RKO (cell line): ENCODE data around the gene ARID4B.
"Not testable (repeated sequence)": the region's sequence is repeated elsewhere in the genome, so short reads cannot be mapped to it uniquely, and the experiment has no call there.

ENCODE experiments used
- DNase-seq: peaks from one replicate; pipeline ENCODE4 v3.0.0-alpha.2; 2016; ENCODE audit warnings: low spot score

The ARID4B gene

GRCh38 chr1:235268379-235269125 lies 59.4 kb downstream of the ARID4B start:
- DNase-seq: no peak

DNA sequence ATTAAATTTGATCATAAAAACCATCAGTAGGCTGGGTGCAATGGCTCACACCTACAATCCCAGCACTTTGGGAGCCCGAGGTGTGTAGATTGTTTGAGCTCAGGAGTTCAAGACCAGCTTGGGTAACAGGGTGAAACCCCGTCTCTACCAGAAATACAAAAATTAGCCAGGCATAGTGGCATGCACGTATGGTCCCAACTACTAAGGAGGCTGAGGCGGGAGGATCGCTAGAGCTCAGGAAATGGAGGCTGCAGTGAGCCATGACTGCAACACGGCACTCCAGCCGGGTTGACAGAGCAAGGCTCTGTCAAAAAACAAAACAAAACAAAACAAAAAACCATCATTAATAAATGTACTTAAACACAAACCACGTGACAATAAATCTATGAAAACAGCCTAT lies 61.0 kb downstream of the ARID4B start:
- no peak for DNase-seq

DNA sequence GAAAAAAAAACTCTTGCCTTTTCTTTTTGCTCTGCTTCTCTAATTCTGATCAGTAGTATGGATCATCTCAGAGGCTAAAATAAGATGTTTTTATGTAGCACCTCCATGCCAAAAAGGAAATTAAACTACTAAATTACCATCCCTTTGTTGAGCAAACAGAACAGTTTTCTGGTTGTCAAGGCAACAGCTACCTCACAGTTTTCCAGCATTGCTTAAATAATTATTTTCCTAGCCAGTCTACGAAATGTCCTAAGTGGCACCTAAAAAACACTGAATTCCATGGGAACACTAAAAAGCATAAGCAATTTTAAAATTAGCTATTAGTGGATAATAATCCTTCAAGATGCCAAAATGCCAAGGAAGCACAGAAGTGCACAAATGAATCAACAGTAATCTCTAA lies 61.7 kb downstream of the ARID4B start:
- DNase-seq: no peak

DNA sequence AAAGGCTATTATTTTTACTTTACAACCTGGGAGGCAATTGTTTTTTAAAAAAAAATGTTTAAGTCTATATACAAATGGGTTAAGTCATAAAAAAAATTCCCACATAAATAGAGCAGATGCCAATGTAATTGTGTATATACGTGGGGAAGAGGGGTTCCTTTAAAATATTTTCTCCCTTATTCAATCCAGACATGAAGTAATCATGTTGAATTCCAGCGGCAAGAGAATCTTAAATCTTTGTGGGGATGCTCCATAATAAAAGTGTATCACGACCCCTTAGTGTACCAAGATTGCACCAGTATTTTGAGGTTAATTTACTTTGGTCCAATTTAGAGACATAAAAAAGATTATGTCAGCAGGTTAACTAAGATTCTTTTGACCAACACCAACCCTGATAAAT lies 62.1 kb downstream of the ARID4B start:
- DNase-seq: no peak

DNA sequence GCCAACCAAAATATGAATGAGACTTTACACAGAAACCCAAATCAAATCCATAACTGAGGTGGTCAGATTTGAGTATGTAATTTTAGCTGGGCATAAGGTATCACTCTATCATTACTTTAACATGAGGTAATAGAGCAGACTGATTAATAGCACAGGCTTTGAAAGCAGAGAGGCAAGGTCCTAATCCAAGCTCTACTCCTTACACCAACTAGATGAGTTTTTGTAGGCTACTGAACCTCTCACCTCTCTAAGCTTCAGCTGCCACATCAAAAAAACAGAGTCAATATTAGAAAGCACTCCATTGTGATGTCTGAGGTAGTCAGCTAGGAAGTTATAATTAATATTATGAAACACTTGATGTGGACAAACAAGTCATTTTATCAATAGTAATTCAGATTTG lies 63.7 kb downstream of the ARID4B start:
- DNase-seq: no peak

GRCh38 chr1:235262539-235262938 lies 65.4 kb downstream of the ARID4B start:
- DNase-seq: no peak

GRCh38 chr1:235261243-235261642 lies 66.7 kb downstream of the ARID4B start:
- DNase-seq: no peak

GRCh38 chr1:235259133-235259778 lies 68.7 kb downstream of the ARID4B start:
- DNase-seq: no peak

- DNase-seq: not testable (repeated sequence)
Observed at GRCh38 chr1:235258068-235258467, 69.9 kb downstream of the ARID4B start.

GRCh38 chr1:235254721-235255120 lies 73.3 kb downstream of the ARID4B start:
- no peak for DNase-seq

DNA sequence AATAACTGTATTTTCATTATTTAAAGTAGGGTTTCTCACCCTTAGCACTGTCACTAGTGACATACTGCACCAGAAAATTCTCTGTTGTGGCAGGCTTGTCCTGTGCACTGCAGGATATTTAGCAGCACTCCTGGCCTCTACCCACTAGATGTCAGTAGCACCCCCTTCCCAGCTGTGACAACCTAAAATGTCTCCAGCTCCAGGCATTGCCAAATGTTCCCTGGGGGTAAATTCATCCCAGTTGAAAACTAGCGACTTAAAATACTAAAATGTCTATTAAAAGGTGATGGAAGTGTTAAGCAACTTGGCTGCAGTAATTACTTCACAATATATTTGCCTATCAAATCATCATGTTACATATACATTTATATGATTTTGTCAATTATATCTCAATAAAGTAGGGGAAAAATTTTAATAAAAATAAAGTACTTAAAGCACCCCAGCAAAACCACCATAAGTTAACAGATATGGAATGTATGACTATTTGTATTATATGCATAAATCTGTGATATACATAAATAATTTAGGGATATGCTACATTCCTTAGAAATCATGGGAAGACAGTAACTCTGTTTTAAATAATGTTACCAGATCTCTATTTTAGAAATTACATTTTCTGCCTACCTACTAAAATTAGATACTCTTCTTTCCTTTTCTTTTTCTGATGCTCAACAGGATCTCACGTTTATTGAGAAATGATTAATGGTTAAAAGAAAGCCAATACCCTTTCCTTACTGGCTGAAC lies 74.6 kb downstream of the ARID4B start:
- peak; percentile 85 for DNase-seq

- no peak for DNase-seq
Observed at GRCh38 chr1:235250430-235250829, 77.5 kb downstream of the ARID4B start.

- no peak for DNase-seq
Observed at GRCh38 chr1:235246022-235246948, 81.7 kb downstream of the ARID4B start.

DNA sequence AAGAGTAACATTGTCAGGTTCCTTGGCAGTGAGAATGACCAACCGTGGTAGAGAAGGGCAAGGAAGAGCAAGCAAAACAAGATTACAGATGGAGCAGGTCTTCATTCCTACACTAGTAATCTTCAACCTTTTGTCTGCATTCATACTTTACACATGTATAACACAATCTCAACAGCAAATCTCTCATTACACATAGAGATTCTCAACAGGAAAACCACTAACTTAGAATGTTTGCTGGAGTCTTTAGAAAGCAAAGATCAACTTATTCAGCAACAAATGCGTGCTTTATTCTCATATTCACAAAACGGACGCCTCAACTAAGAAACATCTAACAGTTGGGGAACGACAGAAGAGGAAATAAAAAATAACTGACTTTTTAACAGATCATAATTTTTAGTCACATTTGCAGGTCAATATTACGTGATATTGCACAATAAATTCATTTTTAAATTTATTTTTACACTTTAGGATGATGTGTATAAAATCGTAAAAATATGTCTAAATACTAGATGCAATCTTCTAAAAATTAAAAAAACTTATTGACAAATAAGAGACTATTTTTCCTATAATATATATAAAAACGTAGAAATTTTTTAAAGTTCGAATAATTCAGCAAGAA lies 82.9 kb downstream of the ARID4B start:
- DNase-seq: no peak

GRCh38 chr1:235240960-235241359 lies 87.0 kb downstream of the ARID4B start:
- no peak for DNase-seq

DNA sequence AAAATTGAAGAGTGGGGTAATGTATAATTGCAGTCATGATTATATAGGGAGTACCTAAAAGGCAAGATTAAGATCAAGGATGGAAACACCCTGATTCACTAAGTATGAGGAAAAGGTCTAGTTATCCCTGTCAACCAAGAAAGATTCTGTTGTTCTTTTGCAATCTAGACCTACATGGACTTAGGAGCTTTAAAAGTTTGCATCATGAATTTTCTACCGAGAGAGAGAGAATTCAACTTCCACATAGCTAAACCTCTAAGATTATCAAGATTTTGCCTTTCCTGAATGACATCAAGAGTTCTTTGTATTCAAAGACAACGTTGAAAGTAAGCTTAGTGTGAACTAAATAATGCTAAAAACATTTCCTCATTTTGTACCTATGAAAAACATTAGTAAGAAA lies 88.1 kb downstream of the ARID4B start:
- no peak for DNase-seq

- DNase-seq: no peak
Observed at GRCh38 chr1:235238558-235238957, 89.4 kb downstream of the ARID4B start.

- no peak for DNase-seq
Observed at GRCh38 chr1:235236128-235236527, 91.9 kb downstream of the ARID4B start.

DNA sequence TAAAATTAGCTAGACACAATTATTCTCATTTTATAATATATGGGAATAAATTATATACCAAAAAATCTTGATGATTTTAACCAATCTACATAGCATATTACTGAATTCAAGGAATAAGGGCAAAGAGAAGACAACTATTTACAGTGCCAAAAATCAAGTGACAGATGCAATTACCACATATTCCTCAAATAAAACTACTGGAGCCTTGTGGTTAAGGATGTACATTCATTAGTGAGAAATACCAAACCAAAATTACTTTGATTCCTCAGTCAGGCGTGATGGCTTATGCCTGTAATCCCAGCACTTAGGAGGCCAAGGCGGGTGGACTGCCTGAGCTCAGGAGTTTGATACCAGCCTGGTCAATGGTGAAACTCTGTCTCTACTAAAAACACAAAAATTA lies 98.1 kb downstream of the ARID4B start:
- DNase-seq: no peak

- no peak for DNase-seq
Observed at GRCh38 chr1:235227414-235227813, 100.6 kb downstream of the ARID4B start.

GRCh38 chr1:235226933-235227332 lies 101.0 kb downstream of the ARID4B start:
- DNase-seq: no peak

DNA sequence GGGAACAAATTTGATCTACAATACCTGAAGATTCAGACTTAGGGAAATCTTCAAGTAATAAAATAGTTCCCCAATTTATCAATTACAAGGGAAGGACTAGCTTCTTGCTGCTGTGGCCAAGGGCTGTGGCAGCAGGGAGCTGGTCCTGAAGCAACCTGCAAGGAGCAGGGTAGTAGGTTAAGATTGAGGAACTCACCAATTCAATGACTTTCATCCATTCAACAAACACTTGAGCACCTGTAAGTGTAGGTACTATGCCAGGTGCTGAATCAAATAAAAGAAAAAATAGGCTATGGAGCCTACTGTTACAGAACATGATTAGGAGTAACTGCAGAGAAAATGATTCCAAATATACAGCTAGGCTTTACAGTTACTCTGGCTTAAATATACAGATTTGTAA lies 102.7 kb downstream of the ARID4B start:
- DNase-seq: no peak
